Cerebellar nuclear complex (tissue), 1 donor: ENCODE data around the gene TYR.
"Not testable (repeated sequence)": the region's sequence is repeated elsewhere in the genome, so short reads cannot be mapped to it uniquely, and the experiment has no call there.

Experiments
- DNase-seq, 2 experiments: peaks; one replicate each; lab custom pipeline; 2025; lab: John Stamatoyannopoulos, UW

Gene TYR

GRCh38 chr11:89272540-89273088 lies 94.9 kb downstream of the TYR start:
- not testable (repeated sequence) for DNase-seq

- DNase-seq = not testable (repeated sequence)
Observed at GRCh38 chr11:89273220-89273619, 95.5 kb downstream of the TYR start.

GRCh38 chr11:89275966-89276365 lies 98.3 kb downstream of the TYR start:
- no peak for DNase-seq

GRCh38 chr11:89279176-89279575 lies 101.5 kb downstream of the TYR start:
- DNase-seq = no peak

GRCh38 chr11:89281032-89281677 lies 103.5 kb downstream of the TYR start:
- not testable (repeated sequence) for DNase-seq

GRCh38 chr11:89286601-89287000 lies 108.9 kb downstream of the TYR start:
- DNase-seq = not testable (repeated sequence)

- DNase-seq = not testable (repeated sequence)
Observed at GRCh38 chr11:89288004-89288403, 110.3 kb downstream of the TYR start.

GRCh38 chr11:89293965-89294679 lies 116.4 kb downstream of the TYR start:
- DNase-seq = no peak

- not testable (repeated sequence) for DNase-seq
Observed at GRCh38 chr11:89295023-89295422, 117.3 kb downstream of the TYR start.

GRCh38 chr11:89303029-89303428 lies 125.4 kb downstream of the TYR start:
- not testable (repeated sequence) for DNase-seq

- not testable (repeated sequence) for DNase-seq
Observed at GRCh38 chr11:89308272-89308671, 130.6 kb downstream of the TYR start.

GRCh38 chr11:89309321-89309985 lies 131.8 kb downstream of the TYR start:
- DNase-seq = not testable (repeated sequence)

- DNase-seq = not testable (repeated sequence)
Observed at GRCh38 chr11:89310607-89311006, 132.9 kb downstream of the TYR start.

- DNase-seq = no peak
Observed at GRCh38 chr11:89321401-89321800, 143.7 kb downstream of the TYR start.

- no peak for DNase-seq
Observed at GRCh38 chr11:89327885-89328284, 150.2 kb downstream of the TYR start.

GRCh38 chr11:89331940-89332339 lies 154.3 kb downstream of the TYR start:
- DNase-seq = not testable (repeated sequence)

GRCh38 chr11:89333704-89334103 lies 156.0 kb downstream of the TYR start:
- not testable (repeated sequence) for DNase-seq

GRCh38 chr11:89337100-89337650 lies 159.5 kb downstream of the TYR start:
- not testable (repeated sequence) for DNase-seq

- not testable (repeated sequence) for DNase-seq
Observed at GRCh38 chr11:89338073-89338472, 160.4 kb downstream of the TYR start.

GRCh38 chr11:89340450-89340849 lies 162.8 kb downstream of the TYR start:
- DNase-seq = not testable (repeated sequence)

- not testable (repeated sequence) for DNase-seq
Observed at GRCh38 chr11:89342880-89343572, 165.4 kb downstream of the TYR start.
